ENCODE results near the gene HECTD4.
A peak's percentile ranks its signal among the peaks of the same experiment; 100 is the strongest.
"Not testable (repeated sequence)": the region's sequence is repeated elsewhere in the genome, so short reads cannot be mapped to it uniquely, and the experiment has no call there.

Gene HECTD4

DNA sequence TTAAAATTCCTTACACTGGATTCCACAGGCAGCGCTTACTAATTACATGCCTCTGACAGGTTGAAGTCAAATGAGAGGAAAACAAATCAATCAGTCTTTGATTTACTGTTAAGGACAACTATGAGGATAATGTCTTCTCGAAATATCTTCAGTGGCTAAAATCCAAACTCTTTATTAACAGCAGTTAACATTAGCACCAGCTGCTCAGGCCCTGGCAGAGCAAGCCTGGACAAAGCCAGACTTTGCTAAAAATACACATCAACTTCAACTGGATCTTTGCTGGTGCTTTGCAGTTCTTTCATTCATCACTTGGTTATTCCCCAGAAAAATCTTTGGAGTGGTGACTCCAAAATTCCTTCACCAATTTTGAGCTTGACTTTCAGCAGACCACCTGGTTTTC lies 98.7 kb downstream of the HECTD4 start:
- peak in 1 of 58 donors; percentile 0 for DNase-seq

DNA sequence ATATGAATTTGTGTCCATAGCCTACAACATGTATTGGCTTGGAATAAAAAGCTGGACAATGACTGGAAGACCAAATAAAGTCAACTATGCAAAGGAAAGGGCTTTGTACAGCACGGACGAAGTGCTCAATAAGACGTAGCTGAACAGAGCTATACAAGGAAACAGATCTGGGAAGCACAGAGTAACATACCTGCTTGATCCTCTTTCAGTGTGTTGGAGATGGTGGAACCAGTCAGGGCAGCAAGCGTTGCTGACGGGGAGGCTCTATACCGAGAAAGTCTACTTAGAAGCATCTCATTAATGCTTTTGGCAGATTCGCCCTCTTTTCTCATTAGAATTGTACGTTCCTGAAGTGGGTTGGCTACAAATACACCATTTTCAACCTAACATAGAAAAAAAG lies 99.3 kb downstream of the HECTD4 start:
- no peak for DNase-seq

DNA sequence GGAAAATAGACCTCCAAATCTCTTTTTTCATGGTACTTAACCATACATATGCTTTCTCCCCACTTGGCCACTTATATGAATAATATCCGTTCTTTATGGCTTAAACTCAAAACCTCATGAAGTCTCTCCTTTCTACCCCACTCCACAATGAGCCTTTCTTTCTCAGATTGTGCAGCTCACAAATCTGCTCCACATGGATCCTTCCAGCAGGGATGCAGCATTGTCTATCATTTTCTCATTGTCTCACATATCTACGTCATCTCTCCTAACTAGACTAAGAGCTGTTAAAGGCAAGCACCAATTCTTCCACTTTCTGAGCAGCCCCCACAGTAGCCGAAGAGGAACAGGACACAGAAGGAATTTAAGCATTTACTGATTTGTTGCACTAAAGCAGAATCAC lies 106.4 kb downstream of the HECTD4 start:
- DNase-seq = peak in 3 of 58 donors; percentile 3 to 13 (median 4)

DNA sequence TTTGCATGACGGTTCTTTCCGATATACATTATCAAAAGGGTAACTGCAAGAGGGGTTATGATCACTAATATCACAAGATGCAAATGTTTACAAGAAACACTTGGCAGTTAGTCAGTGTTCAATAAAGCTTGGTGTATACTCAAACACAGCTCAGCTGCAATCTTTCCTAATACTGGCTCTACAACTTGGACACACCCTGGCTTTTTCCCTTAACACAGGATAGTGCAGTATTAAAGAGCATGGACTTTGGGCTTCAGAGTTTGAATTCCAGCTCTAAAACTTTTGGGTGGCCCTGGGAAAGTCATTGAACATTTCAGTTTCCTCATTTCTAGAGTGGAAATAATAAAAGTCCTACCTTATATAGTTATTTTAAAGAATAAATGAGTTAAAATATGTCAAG lies 107.0 kb downstream of the HECTD4 start:
- no peak for DNase-seq

DNA sequence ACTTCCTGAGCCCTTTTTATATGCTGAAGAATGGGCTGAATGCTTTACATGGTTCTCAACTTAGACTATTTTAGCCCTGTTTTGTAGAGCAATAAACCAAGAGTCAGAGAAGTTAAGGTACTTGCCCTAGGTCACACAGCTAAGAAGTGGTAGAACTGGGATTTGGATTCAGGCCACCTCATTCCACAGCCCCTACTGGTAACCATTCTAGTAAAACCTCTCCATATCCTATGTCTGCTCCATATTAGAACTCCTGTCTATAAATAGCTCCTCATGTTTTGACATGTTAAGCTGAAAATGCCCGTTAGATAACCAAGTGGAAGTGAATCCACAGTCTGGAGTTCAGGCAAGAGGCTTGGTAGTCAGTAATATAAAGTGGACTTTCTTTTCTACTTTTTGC lies 111.6 kb downstream of the HECTD4 start:
- DNase-seq = no peak

DNA sequence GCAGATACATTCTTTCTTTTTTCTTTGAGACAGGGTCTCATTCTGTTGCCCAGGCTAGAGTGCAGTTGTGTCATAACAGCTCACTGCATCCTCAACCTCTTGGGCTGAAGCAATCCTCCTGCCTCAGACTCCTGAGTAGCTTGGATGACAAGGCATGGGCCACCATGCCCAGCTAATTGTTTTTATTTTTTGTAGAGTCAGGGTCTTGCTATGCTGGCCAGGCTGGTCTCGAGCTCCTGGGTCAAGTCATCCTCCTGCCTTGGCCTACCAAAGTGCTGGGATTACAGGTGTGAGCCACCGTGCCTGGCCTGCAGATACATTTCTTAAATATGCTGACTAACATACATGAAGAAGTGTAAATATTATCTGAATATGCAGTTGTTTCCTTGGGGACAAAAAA lies 115.8 kb downstream of the HECTD4 start:
- no peak for DNase-seq

DNA sequence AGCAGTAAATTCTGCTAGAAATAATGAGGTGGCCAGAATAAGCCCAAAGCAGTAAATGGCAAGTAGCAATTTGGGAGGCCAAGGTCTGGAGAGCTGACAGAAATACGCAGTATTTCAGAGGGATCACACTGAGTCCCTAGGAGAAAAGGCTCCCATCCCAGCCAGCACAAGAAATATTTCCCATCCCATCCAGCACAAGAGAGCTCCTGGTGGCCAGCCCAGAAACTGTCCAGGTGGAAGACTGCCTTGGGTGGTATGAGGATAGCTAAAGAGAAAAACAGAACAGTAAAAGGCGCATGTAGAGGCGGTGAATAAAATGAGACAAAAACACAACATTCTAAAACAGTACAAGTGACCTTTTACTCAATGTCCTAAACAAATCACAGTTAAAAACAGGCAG lies 120.7 kb downstream of the HECTD4 start:
- peak in 14 of 58 donors; percentile 0 to 40 (median 9) for DNase-seq

DNA sequence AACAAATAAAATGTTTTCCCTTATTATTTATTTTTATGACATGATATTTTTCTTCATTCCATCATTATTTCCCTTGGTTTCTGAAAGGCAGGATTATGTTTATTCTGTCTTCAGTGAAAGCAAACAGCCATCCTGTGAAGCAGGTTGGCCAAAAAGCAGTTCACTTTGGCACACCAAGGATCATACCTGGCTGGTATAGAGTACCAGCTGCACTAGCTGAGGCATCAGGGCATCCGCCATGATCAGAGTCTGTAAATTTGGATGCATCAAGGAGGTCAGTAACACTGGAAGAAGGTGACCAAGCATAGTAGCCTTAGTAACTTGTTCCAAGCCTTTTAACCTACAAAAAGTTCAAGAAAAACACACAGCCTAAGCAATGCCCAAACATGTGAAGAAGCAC lies 123.3 kb downstream of the HECTD4 start:
- no peak for DNase-seq

DNA sequence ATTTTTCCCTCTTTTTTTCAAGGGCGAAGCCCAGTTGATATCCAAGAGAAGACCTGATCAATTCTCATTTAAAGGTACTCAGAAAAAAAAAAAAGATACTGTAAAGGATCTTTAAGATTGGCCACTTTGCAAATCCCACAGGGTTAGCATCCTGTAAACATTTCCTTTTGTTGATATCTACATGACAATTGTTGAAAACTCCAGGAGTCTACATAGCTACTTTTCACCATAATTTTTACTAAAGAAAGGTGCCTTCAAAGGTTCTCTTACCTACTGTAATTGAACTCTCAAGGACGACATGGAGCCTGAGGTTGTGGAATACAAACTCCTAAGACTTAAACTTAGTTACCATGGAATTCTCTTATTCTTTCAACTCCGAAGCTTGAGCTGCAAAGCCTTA lies 125.5 kb downstream of the HECTD4 start:
- no peak for DNase-seq

DNA sequence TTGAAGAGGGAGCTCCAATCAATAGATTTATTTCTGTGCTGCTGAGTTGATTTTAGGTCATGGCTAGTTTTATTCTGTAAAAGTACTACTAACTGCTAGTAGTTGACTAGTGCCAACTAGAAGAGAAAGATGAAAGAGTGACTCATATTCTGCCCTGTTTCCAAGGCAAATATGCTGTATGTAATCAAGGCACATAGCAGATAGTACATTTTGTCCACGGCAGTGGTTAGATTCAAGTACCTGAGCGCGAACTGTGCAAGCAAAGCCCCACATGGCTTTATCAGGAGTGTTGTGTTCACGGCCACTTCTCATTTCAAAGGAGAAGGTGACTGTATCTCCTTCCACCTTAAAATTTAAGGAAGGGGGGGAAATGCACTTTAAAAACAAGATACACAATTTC lies 130.0 kb downstream of the HECTD4 start:
- no peak for DNase-seq

DNA sequence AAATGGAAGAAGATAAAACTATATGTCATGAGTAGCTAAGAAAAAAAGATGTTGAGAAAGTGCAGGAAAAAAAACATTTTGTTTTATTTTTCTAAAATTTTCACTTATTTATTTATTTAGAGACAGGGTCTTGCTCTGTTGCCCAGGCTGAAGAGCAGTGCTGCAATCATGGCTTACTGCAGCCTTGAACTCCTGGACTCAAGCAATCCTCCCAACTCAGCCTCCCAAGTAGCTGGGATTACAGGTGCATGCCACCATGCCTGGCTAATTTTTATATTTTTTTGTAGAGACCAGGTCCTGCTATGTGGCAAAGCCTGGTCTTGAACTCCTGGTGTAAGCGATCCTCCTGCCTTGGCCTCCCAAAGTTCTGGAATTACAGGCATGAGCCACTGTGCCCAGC lies 137.3 kb downstream of the HECTD4 start:
- DNase-seq = not testable (repeated sequence)

DNA sequence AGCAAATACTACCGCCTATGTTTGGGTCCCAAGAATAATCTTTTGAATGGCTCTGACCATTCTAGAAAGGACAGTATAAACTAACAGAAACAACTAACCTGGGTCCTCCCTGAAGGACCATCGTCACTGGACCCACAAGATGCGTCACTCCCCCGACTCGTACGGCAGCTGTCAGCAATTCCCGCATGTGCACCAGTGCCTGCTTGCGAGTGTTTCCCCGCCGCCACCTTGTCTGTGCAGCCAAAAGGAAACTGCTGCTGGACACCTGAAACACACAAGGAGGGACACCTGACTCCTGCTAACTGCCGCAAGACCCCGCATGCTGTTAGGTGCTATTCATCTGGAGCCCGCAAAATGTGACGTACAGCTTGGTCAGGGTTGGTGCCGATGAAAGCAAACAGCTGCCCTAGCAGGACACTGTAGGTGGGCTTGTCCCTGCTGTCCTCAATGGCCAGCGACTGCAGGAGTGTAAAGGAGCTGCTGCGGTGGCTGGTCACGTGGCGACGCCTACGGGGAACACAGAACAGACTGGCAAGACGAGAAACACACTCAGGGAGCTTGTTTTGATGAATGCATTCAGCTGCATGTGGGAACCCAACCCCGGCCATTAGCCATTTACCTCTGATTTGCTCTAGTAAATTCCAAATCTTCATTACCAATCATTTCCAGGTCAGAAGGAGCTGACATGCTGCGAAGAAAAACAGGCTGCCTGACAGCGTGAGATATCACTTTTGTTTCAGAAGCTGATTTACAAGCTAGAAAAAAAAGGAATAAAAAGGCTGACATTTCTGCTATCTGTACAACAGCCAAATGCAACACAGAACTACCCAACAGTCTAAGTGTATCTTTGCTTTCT lies 138.7 kb downstream of the HECTD4 start:
- DNase-seq = peak in 15 of 58 donors; percentile 4 to 46 (median 10)

DNA sequence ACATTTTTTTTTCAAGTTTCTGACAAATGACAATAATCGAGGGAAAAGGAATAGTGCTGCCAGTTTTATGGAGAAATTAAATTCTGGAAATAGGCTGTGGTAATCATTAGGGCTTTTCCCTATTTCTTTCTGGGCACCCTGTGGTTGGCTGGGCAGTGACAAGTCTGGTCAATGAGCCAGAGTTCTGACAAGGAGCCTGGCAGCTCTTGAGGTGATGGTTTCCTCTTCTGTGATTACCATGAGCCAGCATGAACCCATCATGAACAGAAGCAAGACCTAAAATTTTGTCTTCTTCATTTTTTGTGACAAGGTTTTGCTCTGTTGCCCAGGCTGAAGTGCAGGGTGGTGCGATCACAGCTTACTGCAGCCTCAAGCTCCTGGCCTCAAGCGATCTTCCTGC lies 141.1 kb downstream of the HECTD4 start:
- DNase-seq = no peak

DNA sequence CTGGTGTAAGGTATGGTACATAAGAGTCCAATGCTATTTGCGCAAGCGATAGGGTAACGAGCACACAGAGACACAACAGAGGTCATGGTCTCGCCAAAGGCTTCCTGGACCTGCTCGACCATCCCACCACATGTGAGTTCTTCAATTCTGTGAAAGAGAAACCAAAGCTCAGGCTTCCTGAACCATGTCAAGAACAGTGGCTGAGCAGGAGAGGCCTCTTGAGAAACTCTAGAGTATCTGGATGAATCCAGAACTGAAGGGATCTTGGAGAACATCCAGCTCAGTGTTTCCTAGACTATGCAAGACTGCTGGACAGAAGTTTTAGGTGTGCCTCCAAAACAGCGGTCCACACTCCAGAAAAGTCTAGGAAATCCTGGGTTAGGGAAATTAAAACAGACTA lies 142.3 kb downstream of the HECTD4 start:
- DNase-seq = no peak

DNA sequence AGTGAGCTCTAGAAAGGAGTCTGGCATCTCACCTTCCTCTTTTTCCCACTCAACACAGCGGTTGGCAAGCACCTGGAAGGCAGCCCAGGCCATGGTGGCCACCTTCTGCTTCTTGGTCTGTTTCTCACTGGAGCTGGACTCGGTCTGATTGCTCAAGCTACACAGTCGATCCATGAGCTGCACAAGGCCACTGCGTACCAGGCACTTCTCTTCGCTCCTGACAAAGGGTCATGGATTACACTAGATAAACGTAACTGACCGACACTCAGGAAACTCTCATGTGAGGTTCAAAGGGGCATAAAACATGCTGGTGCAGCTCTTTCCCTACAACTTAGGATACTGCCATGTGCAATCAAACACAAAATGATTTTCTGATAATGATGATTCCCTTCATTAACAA lies 143.2 kb downstream of the HECTD4 start:
- DNase-seq = peak in 1 of 58 donors; percentile 11

DNA sequence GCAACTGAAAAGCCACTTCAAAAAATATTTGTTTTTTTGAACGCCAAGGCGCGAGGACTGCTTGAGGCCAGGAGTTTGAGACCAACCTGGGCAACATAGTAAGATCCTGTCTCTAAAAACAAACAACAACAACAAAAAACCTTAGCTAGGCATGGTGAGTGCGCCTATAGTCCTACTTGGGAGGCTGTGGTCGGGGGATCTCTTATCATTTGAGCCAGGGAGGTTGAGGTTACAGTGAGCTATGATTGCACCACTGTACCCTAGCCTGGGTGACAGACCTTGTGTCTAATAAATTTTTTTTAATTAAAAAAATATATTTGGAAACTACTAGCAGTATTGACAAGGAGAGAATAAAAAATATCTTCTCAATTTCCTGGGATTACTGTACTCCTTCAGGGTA lies 143.8 kb downstream of the HECTD4 start:
- DNase-seq = no peak

DNA sequence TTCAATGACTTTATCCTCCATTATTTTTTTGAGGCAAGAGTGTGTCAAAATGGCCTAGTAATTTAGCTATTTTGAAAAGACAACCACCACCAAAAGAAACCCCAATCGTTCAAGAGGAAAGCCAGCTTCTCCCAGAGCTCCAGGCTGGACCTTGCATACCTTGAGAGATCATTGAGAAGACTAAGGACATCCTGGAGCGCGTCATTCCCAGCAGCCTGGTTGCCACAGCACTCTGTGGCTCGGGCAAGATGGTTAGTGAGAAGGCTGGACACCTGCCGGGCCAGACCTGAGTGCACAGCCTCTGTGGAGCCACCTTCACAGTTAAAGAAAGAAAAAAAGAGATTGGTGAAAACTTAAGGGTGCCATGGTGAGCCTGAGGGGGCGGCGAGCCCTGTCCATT lies 145.4 kb downstream of the HECTD4 start:
- DNase-seq = no peak

DNA sequence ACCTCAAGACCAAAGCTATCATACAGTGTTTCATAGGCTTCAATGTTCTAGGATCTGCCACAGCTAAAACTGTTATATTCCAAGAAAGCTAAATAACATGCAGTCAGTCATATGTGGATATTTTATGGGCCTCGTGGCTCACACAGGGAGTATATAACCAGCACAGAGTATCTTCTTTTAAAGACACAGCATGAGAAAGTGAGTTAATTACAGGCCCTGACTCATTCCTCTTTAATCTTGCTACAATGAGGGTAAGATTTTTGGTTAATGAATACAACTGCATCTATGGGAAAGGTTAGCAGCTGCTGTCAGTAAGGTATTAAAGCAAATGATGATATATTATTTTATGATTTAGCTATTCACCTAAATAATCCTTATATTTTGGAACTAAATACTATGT lies 145.8 kb downstream of the HECTD4 start:
- no peak for DNase-seq

DNA sequence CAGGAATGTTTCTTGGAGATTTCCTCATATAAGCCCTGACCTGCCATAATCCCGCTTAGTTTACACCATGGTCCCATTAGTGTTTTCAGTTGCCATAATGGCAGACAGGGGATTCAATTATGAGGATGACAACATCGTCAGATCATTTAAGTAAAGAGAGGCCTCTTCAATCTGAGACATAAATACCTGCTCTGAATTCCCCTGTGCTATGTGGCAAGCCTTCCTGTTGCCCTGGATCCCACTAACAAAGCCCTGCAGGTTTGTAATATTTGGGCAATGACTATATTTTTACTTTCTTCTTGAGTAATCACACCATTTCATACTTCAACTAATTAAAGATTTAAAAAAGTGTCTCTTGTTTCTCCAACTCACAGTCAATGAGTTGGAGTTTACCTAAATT lies 147.9 kb downstream of the HECTD4 start:
- no peak for DNase-seq

DNA sequence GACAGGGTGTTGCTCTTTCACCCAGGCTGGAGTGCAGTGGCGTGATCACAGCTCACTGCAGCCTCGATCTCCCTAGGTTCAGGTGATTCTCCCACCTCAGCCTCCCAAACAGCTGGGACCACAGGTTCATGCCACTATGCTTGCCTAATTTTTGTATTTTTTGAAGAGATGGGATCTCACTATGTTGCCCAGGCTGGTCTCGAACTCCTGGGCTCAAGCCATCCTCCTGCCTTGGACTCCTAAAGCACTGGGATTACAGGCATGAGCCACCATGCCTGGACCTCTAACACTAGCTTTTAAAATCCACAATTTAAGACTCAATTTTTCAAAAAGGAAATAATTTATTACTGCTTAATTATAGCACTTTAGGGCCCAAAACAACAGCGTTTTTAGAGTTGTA lies 149.0 kb downstream of the HECTD4 start:
- no peak for DNase-seq

DNA sequence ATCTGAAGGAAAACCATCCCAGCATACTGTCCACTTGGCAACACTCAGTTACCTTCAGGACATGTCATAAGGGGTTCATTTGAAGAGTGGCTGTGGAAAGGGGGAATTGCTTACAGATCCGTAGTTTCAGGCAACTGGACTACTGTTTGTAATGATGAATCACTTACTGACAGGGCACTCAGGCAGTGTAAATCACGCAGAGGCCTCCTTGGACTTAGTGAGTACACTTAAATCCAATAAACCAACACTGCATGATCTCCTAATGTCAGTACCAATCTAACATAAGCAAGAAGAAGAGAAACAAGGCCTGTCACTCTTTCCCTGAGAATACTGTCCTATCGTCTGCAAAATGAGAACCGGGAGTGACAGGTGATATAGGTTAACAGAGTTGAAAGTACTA lies 152.1 kb downstream of the HECTD4 start:
- no peak for DNase-seq

DNA sequence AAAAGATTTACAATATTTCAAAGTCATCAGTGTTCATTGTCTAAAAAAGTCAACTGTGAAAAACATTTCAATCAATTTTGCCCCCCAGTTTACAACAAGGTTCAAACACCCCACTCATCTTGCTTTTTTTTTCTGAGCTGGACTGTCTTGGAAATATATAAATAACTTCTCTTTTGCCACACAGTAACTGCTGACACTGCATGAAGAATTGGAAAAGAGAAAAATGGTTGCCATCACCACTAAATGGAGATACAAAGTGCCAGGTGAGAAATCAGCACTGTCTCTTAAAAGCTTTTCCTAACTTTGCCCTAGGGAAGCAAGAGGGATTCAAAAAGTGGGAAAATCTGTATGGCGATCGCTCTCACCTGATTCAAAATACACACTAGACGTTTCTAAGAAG lies 155.5 kb downstream of the HECTD4 start:
- no peak for DNase-seq

DNA sequence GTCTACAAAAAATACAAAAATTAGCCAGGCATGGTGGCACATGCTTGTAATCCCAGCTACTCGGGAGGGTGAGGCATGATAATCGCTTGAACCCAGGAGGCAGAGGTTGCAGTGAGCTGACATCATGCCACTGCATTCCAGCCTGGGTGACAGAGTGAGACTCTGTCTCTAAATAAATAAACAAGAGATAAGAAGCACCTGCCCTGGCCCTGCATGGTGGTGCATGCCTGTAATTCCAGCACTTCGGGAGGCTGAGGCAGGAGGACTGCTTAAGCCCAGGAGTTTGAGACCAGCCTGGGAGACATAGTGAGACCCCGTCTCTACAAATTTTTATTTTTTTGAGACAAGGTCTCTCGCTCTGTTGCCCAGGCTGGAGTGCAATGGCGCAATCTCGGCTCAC lies 161.6 kb downstream of the HECTD4 start:
- not testable (repeated sequence) for DNase-seq

DNA sequence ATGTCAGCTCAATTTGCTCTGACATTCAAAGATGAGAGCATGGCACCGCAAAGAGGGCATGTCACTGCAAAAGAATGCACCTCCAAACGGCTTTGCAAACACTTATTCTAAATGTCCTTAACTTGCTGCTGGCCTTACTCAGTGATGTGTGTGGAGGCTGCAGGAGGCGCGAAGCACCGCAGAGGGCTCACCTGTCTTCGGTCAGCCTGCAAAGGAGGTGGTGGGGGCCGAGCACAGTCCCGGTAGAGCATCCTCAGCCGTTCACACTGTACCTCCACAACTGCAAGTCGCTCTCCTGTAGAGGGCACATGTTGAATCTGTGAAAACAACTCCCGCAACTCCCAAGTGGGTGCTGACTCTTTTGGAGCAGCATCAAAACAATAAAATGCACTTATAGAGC lies 163.0 kb downstream of the HECTD4 start:
- DNase-seq = no peak

Data from anterior cingulate cortex (tissue), 58 donors.